Suprapubic skin (tissue), 4 donors: ENCODE measurements around the gene EPHA5. TPM values are rescaled to one million over a fixed set of nuclear protein-coding genes. Genes with fewer than 3 reads are reported as not detected.

ENCODE experiments used
- DNase-seq, 2 donors: peaks; one replicate each; pipeline ENCODE4 v3.0.0-alpha.2; 2019; ENCODE audit warnings: low spot score in 2 of 2
- H3K27ac ChIP-seq: fragments of 200-600 bp; sonication (generic); one replicate; pipeline ENCODE4 v1.5.1; 2019
- H3K27me3 ChIP-seq: fragments of 200-600 bp; sonication (generic); one replicate; pipeline ENCODE4 v1.5.1; 2019
- H3K36me3 ChIP-seq: fragments of 200-600 bp; sonication (generic); one replicate; pipeline ENCODE4 v1.5.1; 2019
- H3K4me1 ChIP-seq: fragments of 200-600 bp; sonication (generic); one replicate; pipeline ENCODE4 v1.5.1; 2019
- H3K4me3 ChIP-seq: fragments of 200-600 bp; sonication (generic); one replicate; pipeline ENCODE4 v1.5.1; 2019; ENCODE audit warnings: mild to moderate bottlenecking
- H3K9me3 ChIP-seq: fragments of 200-600 bp; sonication (generic); one replicate; pipeline ENCODE4 v1.5.1; 2019
- CTCF ChIP-seq, 2 donors: fragments of 200-600 bp in 1 of 2; fragments of 450-650 bp in 1 of 2; sonication (generic) in 1 of 2; IDR thresholded peaks; one replicate each; pipeline ENCODE4 v1.5.1; 2016 to 2019; ENCODE audit warnings: antibody characterized with exemption in 2 of 2, mild to moderate bottlenecking in 1 of 2, moderate library complexity in 1 of 2
- EP300 ChIP-seq: sonication (generic); formaldehyde crosslinking; IDR thresholded peaks from one replicate; pipeline ENCODE4 v1.6.1; 2017; ENCODE audit warnings: antibody characterized with exemption
- POLR2A ChIP-seq, 2 donors: fragments of 450-650 bp; IDR thresholded peaks; one replicate each; pipeline ENCODE4 v1.6.1; 2017; ENCODE audit warnings: antibody characterized with exemption in 2 of 2, mild to moderate bottlenecking in 2 of 2, moderate library complexity in 2 of 2
- POLR2AphosphoS5 ChIP-seq, 3 donors: sonication (generic); formaldehyde crosslinking; IDR thresholded peaks; one replicate each; pipeline ENCODE4 v1.6.1; 2017; ENCODE audit warnings: antibody characterized with exemption in 3 of 3
- WGBS: methylation state at CpG from one replicate; pipeline ENCODE4 v1.1.5; 2018; 5-methylcytosine and 5-hydroxymethylcytosine counted together
- total RNA-seq, 4 donors: library from RNA; depleted of rRNA; stranded (reverse); fragments of >200 nt; gene quantifications; one replicate each; pipeline ENCODE4 v1.1.0, GENCODE V29; 2016

The EPHA5 gene
- total RNA-seq, 4 donors from 2014 or later: 0.15 to 0.55 (median 0.37) TPM

DNA sequence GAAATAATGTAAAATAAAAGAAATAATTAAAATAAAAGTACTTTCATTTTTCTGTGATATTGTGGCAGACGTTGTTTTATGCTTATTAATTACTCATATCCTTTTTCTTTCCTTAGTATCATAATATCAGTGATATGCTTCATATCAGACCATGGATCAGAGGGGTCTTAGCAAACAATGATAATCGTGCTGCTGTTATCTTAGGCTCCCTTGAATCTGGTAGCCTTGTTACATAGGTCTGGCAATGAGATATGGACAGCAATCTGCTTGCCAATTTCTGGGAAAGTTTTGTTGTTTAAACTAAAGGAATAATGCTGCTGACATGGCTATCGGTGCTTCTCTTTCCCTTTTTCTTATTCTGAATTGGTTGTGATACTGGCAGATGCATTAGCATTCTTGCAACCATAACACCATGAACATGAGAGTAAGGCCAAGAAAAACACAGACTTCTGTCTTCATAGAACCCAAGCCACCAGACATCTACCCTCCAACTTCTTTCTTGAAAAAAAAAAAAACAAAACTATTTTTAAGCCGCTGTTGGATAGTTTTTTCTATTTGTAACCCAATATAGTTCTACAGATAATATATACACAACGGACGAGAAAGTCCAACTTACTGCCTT lies 16.4 kb downstream of the EPHA5 start:
- no peaks in the 10 kb centered on the region for H3K4me1 ChIP-seq
- no peaks in the 10 kb centered on the region for H3K36me3 ChIP-seq
- no peak overlapping the region for H3K4me3 ChIP-seq
- whole genome bisulfite sequencing: 83% methylated on average over 6 of the region's 6 CpGs
- H3K9me3 ChIP-seq: no peaks in the 10 kb centered on the region
- no peak for TF ChIP-seq EP300
- TF ChIP-seq CTCF (IDR thresholded peaks at IDR 0.05): no peak
- TF ChIP-seq POLR2AphosphoS5 (IDR thresholded peaks at IDR 0.05): no peak
- TF ChIP-seq POLR2A (IDR thresholded peaks at IDR 0.05): no peak
- H3K27me3 ChIP-seq: no peaks in the 10 kb centered on the region
- no peak for DNase-seq
- H3K27ac ChIP-seq: no peak overlapping the region

- TF ChIP-seq CTCF (IDR thresholded peaks at IDR 0.05) (no peak), POLR2A (IDR thresholded peaks at IDR 0.05) (no peak), EP300 (no peak), POLR2AphosphoS5 (IDR thresholded peaks at IDR 0.05) (no peak)
- 71% methylated on average over 3 of the region's 3 CpGs for WGBS
- H3K4me3 ChIP-seq: no peak overlapping the region
Observed at GRCh38 chr4:65651751-65652150, 18.5 kb downstream of the EPHA5 start.

GRCh38 chr4:65651031-65651430 lies 19.3 kb downstream of the EPHA5 start:
- Histone ChIP-seq H3K27ac (no peak overlapping the region), H3K4me3 (no peak overlapping the region), H3K4me1 (no peaks in the 10 kb centered on the region), H3K27me3 (no peaks in the 10 kb centered on the region), H3K9me3 (no peaks in the 10 kb centered on the region), H3K36me3 (no peaks in the 10 kb centered on the region)
- no peak for DNase-seq
- WGBS: 25% methylated on average over 1 of the region's 1 CpG
- TF ChIP-seq POLR2AphosphoS5 (IDR thresholded peaks at IDR 0.05) (no peak), CTCF (IDR thresholded peaks at IDR 0.05) (no peak), POLR2A (IDR thresholded peaks at IDR 0.05) (no peak), EP300 (no peak)

More at GRCh38 chr4:65651751-65652150, 18.5 kb downstream of the EPHA5 start:
- no peaks in the 10 kb centered on the region for H3K4me1 ChIP-seq
- no peaks in the 10 kb centered on the region for H3K36me3 ChIP-seq
- no peak overlapping the region for H3K27ac ChIP-seq
- DNase-seq: no peak
- H3K27me3 ChIP-seq: no peaks in the 10 kb centered on the region
- H3K9me3 ChIP-seq: no peaks in the 10 kb centered on the region

DNA sequence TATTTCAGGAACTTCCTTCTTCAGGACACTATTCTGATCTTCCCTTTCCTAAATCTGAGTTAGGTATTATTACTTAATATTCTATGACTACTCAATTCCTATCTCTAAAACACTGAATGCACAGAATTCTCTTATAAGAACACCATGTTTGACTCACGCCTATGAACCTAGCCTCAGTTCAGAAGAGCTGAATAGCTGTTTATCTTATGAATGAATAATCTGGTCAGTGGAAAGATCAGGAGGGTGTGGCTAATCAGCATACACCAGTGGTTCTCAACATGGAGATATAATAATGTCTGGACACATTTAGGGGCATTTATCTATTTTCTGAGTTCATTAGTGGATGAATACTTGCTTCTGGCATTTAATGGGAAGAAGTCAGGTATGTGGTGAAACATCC lies 24.2 kb downstream of the EPHA5 start:
- Histone ChIP-seq H3K27ac (no peak overlapping the region), H3K4me3 (no peak overlapping the region), H3K9me3 (no peaks in the 10 kb centered on the region), H3K4me1 (no peaks in the 10 kb centered on the region), H3K27me3 (no peaks in the 10 kb centered on the region), H3K36me3 (no peaks in the 10 kb centered on the region)
- WGBS: 82% methylated on average over 1 of the region's 1 CpG
- no peak for DNase-seq
- TF ChIP-seq POLR2AphosphoS5 (IDR thresholded peaks at IDR 0.05) (no peak), CTCF (IDR thresholded peaks at IDR 0.05) (no peak), EP300 (no peak), POLR2A (IDR thresholded peaks at IDR 0.05) (no peak)

DNA sequence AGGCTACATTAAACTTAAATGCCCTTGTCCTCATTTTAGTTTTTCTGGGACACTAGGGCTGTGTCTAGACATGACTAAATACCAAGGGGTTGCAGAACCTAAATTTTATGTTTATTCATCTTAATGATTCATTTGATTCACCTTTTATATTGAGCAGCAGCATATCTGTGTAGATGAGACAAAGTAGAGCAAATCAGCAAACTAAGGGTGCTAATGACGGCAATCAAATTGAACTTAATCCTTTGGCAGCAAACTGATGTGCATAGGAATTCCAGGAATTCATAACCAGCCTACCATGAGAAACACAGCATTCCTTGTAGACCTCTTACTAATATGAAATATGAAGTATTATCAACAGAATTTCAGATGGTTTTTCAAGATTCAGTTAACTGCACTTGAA lies 25.1 kb downstream of the EPHA5 start:
- WGBS: 42% methylated on average over 1 of the region's 1 CpG
- no peak overlapping the region for H3K27ac ChIP-seq
- no peak overlapping the region for H3K4me3 ChIP-seq
- H3K9me3 ChIP-seq: no peaks in the 10 kb centered on the region
- H3K36me3 ChIP-seq: no peaks in the 10 kb centered on the region
- no peak for TF ChIP-seq POLR2AphosphoS5 (IDR thresholded peaks at IDR 0.05)
- TF ChIP-seq CTCF (IDR thresholded peaks at IDR 0.05): no peak
- no peak for TF ChIP-seq EP300
- no peak for TF ChIP-seq POLR2A (IDR thresholded peaks at IDR 0.05)
- no peak for DNase-seq
- H3K27me3 ChIP-seq: no peaks in the 10 kb centered on the region
- H3K4me1 ChIP-seq: no peaks in the 10 kb centered on the region
